Measurements from ENCODE around the gene TBCD.

TBCD gene

DNA sequence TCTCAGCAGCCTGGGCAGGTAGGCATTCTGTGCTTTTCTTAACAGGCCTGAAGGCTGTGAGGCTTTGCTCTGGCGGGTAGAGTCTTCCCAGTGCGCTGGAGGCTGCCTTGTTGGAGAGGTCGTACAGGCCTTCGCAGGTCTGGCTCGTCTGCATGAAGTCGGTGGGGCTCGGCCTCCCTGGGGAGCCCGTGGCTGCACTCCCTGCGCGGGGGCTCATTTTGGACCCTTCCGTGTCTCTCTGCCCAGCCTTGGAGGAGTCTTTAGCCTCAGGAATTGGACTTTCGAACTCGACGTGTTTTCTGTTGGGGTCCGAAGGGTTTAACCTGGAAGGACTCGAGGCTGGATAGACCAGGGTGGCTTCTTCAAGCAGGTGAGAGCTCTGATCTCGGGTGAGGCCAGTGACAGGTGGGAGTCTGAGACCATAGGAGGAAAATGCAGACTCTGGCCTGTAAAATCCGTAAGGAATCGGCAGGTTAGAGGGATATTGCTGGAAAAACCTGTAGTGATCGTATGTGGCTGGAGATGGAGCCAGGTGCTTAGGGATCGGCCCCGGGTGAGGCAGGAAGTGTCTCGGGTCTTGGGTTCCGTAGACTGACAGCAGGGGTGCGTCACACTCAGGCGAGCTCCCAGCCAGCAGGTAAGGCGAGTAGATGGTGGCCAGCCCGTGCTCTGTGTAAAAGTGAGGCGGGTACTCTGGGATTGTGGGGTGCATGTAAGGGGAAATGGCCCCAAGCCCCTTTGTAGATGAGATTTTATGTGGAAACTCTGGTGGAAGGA is 79.4 kb downstream of the TBCD start:
- no peak for DNase-seq (ENCODE audit: low read depth)
- H3K4me3 ChIP-seq (ENCODE audit: low read depth, low read length), result no peak overlapping the region
- TF ChIP-seq POLR2A (IDR thresholded peaks at IDR 0.05; ENCODE audit: extremely low read depth, insufficient read length) (no peak), MAX (IDR thresholded peaks at IDR 0.05; ENCODE audit: low read depth, low read length) (no peak), MYC (IDR thresholded peaks at IDR 0.05; ENCODE audit: low read depth, low read length) (no peak)
- TF ChIP-seq, protein P1, sequence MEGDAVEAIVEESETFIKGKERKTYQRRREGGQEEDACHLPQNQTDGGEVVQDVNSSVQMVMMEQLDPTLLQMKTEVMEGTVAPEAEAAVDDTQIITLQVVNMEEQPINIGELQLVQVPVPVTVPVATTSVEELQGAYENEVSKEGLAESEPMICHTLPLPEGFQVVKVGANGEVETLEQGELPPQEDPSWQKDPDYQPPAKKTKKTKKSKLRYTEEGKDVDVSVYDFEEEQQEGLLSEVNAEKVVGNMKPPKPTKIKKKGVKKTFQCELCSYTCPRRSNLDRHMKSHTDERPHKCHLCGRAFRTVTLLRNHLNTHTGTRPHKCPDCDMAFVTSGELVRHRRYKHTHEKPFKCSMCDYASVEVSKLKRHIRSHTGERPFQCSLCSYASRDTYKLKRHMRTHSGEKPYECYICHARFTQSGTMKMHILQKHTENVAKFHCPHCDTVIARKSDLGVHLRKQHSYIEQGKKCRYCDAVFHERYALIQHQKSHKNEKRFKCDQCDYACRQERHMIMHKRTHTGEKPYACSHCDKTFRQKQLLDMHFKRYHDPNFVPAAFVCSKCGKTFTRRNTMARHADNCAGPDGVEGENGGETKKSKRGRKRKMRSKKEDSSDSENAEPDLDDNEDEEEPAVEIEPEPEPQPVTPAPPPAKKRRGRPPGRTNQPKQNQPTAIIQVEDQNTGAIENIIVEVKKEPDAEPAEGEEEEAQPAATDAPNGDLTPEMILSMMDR (IDR thresholded peaks at IDR 0.05; ENCODE audit: low read depth, low read length), result no peak

- DNase-seq (ENCODE audit: low read depth), result no peak
- no peak overlapping the region for H3K4me3 ChIP-seq (ENCODE audit: low read depth, low read length)
- TF ChIP-seq MAX (IDR thresholded peaks at IDR 0.05; ENCODE audit: low read depth, low read length), result no peak
- TF ChIP-seq, protein P1 (IDR thresholded peaks at IDR 0.05; ENCODE audit: low read depth, low read length), result no peak
- TF ChIP-seq POLR2A (IDR thresholded peaks at IDR 0.05; ENCODE audit: extremely low read depth, insufficient read length), result no peak
- TF ChIP-seq MYC (IDR thresholded peaks at IDR 0.05; ENCODE audit: low read depth, low read length), result no peak
These were observed 79.9 kb downstream of the TBCD start for GRCh38 chr17:82831818-82832200.

DNA sequence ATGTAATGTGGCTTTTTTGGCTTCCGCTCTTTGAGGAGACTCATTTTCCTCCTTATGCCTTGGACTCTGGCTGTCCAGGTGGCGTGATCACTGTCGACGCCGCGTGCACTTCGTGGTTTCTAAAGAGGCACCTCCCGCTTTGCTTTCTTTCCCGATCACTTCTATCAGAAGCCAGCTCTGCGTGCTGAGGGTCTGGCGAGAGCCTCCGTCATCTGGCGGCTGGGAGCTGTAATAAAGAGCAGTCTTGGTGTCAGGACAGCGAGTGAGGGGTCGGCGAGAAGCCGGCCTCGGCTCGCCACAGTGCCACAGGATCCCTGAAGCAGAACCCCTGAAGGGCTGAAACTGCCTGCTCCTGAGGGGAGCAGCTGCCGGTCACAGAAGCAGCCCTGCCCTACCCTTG is 80.5 kb downstream of the TBCD start:
- no peak overlapping the region for H3K4me3 ChIP-seq (ENCODE audit: low read depth, low read length)
- no peak for DNase-seq (ENCODE audit: low read depth)
- TF ChIP-seq MYC (IDR thresholded peaks at IDR 0.05; ENCODE audit: low read depth, low read length) (no peak), MAX (IDR thresholded peaks at IDR 0.05; ENCODE audit: low read depth, low read length) (no peak), POLR2A (IDR thresholded peaks at IDR 0.05; ENCODE audit: extremely low read depth, insufficient read length) (no peak)

GRCh38 chr17:82832881-82833475 is 81.1 kb downstream of the TBCD start:
- H3K4me3 ChIP-seq (ENCODE audit: low read depth, low read length), result no peak overlapping the region
- no peak for DNase-seq (ENCODE audit: low read depth)
- TF ChIP-seq MAX (IDR thresholded peaks at IDR 0.05; ENCODE audit: low read depth, low read length) (no peak), MYC (IDR thresholded peaks at IDR 0.05; ENCODE audit: low read depth, low read length) (no peak), POLR2A (IDR thresholded peaks at IDR 0.05; ENCODE audit: extremely low read depth, insufficient read length) (no peak)
- TF ChIP-seq, protein P1 (IDR thresholded peaks at IDR 0.05; ENCODE audit: low read depth, low read length), result no peak

DNA sequence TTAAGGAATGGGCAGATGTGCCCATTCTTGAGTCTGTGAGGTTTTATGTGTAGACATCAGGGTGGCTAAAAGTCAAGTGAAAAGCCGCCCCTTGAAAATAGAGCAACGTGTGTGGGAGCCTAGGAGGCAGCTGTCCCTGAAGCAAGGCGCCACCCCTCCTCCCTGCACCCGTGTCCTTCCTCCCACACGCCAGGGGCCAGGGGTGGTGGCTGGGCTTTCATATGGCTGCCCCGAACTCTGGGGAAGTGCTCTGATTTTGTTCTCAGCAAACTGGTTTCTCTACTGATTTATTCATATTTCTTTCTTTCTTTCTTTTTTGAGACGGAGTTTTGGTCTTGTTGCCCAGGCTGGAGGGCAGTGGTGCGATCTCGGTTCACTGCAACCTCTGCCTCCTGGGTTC is 83.3 kb downstream of the TBCD start:
- no peak overlapping the region for H3K4me3 ChIP-seq (ENCODE audit: low read depth, low read length)
- TF ChIP-seq POLR2A (IDR thresholded peaks at IDR 0.05; ENCODE audit: extremely low read depth, insufficient read length) (no peak), MYC (IDR thresholded peaks at IDR 0.05; ENCODE audit: low read depth, low read length) (no peak), MAX (IDR thresholded peaks at IDR 0.05; ENCODE audit: low read depth, low read length) (no peak)
- TF ChIP-seq, protein P1 (IDR thresholded peaks at IDR 0.05; ENCODE audit: low read depth, low read length), result no peak
- peak; percentile 69 for DNase-seq (ENCODE audit: low read depth)

All from NB4 (cell line).